BJ (cell line): ENCODE measurements around the gene SLC66A1. TPM values are rescaled to one million over a fixed set of nuclear protein-coding genes. Genes with fewer than 3 reads are reported as not detected.

Source experiments
- CTCF ChIA-PET: fragments of 350-600 bp; formaldehyde crosslinking; extraction: SDS; loops from one replicate; lab custom pipeline; 2021; ENCODE audit warnings: antibody characterized with exemption, inconsistent platforms; lab: Yijun Ruan, JAX
- POLR2A ChIA-PET: fragments of 300-600 bp; sonication (Branson Sonifier 250); formaldehyde crosslinking; extraction: SDS; loops from one replicate; lab custom pipeline; 2021; ENCODE audit warnings: antibody characterized with exemption; lab: Charles Lee
- DNase-seq: peaks from one replicate; pipeline ENCODE4 v3.0.0-alpha.2; 2011; ENCODE audit warnings: low read depth
- H3K27me3 ChIP-seq: 2 replicates; pipeline ENCODE4 v1.6.0; 2011; ENCODE audit warnings: low read length; ENCODE audit not compliant: control insufficient read depth, insufficient read depth
- H3K36me3 ChIP-seq: 2 replicates; pipeline ENCODE4 v1.5.1; 2011; ENCODE audit warnings: low read length; ENCODE audit not compliant: control insufficient read depth, insufficient read depth
- H3K4me3 ChIP-seq: 2 replicates; pipeline ENCODE4 v1.5.1; 2011; ENCODE audit warnings: low read depth, mild to moderate bottlenecking, control low read depth, low read length
- polyA plus RNA-seq: library from polyadenylated mRNA; depleted of rRNA; stranded (reverse); fragments of >200 nt; gene quantifications from 2 replicates; pipeline ENCODE4 v1.2.3, GENCODE V29; 2011
- TF ChIP-seq, protein P1 (sequence below): IDR thresholded peaks from 2 replicates; pipeline ENCODE4 v1.5.1; 2011; ENCODE audit warnings: low read depth, mild to moderate bottlenecking, control low read depth, inconsistent platforms, low read length, moderate library complexity; ENCODE audit not compliant: insufficient read depth

SLC66A1 gene
- polyA plus RNA-seq, 1 experiment: 17.7 TPM

- POLR2A ChIA-PET: no interaction called here
These were observed 6.2 kb upstream of the SLC66A1 start for GRCh38 chr1:19305880-19306279.

DNA sequence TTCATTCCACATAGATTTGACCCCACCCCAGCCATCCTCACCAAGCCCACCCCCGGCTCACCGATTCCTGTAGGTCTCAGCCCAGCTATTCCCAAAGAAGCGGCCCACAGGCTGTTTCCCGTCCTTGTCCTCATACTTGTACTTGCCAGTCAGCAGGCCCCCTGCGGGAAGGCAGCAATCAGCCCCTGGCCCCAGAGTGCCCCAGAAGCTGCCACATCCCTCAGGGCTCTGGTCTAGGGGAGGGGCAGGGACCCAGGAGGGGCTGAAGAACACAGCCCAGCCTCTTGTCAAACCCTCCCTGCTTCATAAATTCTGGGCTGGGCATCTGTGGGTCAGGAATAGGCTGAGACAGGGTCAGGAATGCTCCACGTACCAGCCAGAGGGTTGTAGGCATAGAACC lies 5.2 kb upstream of the SLC66A1 start:
- Histone ChIP-seq H3K27me3 (no peaks in the 10 kb centered on the region), H3K36me3 (peaks cover 32% of the 10 kb centered on the region), H3K4me3 (no peak overlapping the region)
- TF ChIP-seq, protein P1, sequence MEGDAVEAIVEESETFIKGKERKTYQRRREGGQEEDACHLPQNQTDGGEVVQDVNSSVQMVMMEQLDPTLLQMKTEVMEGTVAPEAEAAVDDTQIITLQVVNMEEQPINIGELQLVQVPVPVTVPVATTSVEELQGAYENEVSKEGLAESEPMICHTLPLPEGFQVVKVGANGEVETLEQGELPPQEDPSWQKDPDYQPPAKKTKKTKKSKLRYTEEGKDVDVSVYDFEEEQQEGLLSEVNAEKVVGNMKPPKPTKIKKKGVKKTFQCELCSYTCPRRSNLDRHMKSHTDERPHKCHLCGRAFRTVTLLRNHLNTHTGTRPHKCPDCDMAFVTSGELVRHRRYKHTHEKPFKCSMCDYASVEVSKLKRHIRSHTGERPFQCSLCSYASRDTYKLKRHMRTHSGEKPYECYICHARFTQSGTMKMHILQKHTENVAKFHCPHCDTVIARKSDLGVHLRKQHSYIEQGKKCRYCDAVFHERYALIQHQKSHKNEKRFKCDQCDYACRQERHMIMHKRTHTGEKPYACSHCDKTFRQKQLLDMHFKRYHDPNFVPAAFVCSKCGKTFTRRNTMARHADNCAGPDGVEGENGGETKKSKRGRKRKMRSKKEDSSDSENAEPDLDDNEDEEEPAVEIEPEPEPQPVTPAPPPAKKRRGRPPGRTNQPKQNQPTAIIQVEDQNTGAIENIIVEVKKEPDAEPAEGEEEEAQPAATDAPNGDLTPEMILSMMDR: no peak
- DNase-seq: no peak
- ChIA-PET CTCF (no interaction called here), POLR2A (no interaction called here)

More at GRCh38 chr1:19305880-19306279, 6.2 kb upstream of the SLC66A1 start:
- no peaks in the 10 kb centered on the region for H3K27me3 ChIP-seq
- H3K4me3 ChIP-seq: no peak overlapping the region
- no peak for DNase-seq
- H3K36me3 ChIP-seq: peaks cover 32% of the 10 kb centered on the region
- CTCF ChIA-PET: no interaction called here
- TF ChIP-seq, protein P1: no peak

DNA sequence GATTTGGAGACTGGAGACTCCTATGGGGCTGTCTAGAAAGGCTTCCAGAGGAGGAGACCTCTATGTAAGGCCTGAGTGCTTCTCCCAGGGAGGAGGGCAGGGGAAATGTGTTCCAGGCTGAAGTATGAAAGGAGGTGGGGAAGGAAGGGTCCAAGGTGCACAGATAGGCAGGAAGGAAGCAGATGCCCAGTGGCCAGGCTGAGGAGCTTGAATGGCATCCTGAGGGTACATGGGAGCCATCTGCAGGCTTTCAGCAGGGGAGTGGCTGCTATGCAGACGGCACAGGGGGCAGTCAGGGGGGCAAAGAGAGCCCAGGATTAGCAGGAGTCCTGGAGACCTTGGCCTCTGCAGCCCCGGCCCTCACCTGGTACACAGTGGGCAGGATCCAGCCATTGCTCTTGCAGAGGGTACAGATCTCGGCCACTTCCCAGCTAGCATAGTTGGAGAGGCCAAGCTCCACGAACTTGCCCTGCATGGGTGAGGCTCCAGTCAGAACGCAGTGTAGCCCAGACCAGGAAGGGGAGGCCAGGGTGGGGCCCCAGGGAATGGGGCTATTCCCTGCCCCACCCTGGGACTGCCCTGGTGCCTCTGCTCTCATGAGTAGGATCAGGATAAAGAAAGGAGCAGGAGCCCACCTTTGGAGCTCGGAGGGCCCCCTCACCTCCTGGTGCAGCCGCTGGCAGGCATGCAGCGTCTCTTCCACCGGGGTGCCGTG lies 4.2 kb upstream of the SLC66A1 start:
- ChIA-PET POLR2A (no interaction called here), CTCF (no interaction called here)
- Histone ChIP-seq H3K36me3 (peaks cover 31% of the 10 kb centered on the region), H3K4me3 (no peak overlapping the region), H3K27me3 (no peaks in the 10 kb centered on the region)
- TF ChIP-seq, protein P1: no peak
- no peak for DNase-seq

- CTCF ChIA-PET: interaction anchor here (1.2 kb wide), 1 partner anchor 353 kb away, joined by 4 read pairs; no protein-coding TSS in a partner anchor
- POLR2A ChIA-PET: no interaction called here
These were observed 3.6 kb upstream of the SLC66A1 start for GRCh38 chr1:19308509-19308907.

GRCh38 chr1:19309123-19309813 lies 2.9 kb upstream of the SLC66A1 start:
- peaks cover 23% of the 10 kb centered on the region for H3K36me3 ChIP-seq
- no peak overlapping the region for H3K4me3 ChIP-seq
- CTCF ChIA-PET: interaction anchor here (0.9 to 1.2 kb wide), 3 partner anchors 46 to 352 kb away, joined by 3 to 4 read pairs (median 3); no protein-coding TSS in a partner anchor
- TF ChIP-seq, protein P1: no peak
- POLR2A ChIA-PET: no interaction called here
- no peak for DNase-seq
- no peaks in the 10 kb centered on the region for H3K27me3 ChIP-seq

More at GRCh38 chr1:19308509-19308907, 3.6 kb upstream of the SLC66A1 start:
- TF ChIP-seq, protein P1: no peak
- DNase-seq: no peak
- Histone ChIP-seq H3K4me3 (no peak overlapping the region), H3K27me3 (no peaks in the 10 kb centered on the region), H3K36me3 (peaks cover 28% of the 10 kb centered on the region)
